Uterus (tissue), 2 donors: ENCODE measurements around the gene KIRREL3.
"Not testable (repeated sequence)": the region's sequence is repeated elsewhere in the genome, so short reads cannot be mapped to it uniquely, and the experiment has no call there.

Source experiments
- POLR2A ChIP-seq, 2 donors: fragments of 450-650 bp; IDR thresholded peaks; one replicate each; pipeline ENCODE4 v1.6.1; 2016; ENCODE audit warnings: antibody characterized with exemption in 2 of 2, mild to moderate bottlenecking in 1 of 2, moderate library complexity in 1 of 2
- TF ChIP-seq, protein P1 (sequence below), 4 experiments: fragments of 200-600 bp in 2 of 4; fragments of 450-650 bp in 2 of 4; sonication (generic) in 2 of 4; IDR thresholded peaks; one replicate each; pipeline ENCODE4 v1.5.1; 2016 to 2019; ENCODE audit warnings: antibody characterized with exemption in 4 of 4, mild to moderate bottlenecking in 2 of 4, moderate library complexity in 1 of 4

DNA sequence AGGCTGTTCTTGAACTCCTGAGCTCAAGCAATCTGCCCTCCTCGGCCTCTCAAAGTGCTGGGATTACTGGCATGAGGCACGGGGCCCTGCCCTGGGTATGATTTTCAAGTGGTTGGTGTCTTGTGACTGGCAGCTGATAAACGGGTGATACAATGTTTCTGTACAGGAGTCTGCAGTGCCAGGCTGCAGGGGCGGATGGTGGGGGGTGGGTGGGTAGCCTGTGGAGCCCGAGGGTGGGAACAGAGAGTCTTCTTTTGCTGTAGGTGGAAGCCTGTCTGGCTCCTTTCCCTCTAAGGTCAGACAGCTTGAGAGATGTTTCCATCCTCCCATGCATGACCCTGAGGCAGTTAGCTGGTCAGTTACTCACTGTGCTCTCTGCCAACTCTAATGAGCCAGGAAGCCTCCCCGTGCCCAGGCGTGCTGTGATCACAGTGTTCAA is 605.9 kb downstream of the KIRREL3 start:
- TF ChIP-seq, protein P1, sequence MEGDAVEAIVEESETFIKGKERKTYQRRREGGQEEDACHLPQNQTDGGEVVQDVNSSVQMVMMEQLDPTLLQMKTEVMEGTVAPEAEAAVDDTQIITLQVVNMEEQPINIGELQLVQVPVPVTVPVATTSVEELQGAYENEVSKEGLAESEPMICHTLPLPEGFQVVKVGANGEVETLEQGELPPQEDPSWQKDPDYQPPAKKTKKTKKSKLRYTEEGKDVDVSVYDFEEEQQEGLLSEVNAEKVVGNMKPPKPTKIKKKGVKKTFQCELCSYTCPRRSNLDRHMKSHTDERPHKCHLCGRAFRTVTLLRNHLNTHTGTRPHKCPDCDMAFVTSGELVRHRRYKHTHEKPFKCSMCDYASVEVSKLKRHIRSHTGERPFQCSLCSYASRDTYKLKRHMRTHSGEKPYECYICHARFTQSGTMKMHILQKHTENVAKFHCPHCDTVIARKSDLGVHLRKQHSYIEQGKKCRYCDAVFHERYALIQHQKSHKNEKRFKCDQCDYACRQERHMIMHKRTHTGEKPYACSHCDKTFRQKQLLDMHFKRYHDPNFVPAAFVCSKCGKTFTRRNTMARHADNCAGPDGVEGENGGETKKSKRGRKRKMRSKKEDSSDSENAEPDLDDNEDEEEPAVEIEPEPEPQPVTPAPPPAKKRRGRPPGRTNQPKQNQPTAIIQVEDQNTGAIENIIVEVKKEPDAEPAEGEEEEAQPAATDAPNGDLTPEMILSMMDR (IDR thresholded peaks at IDR 0.05), result not testable (repeated sequence)
- not testable (repeated sequence) for TF ChIP-seq POLR2A (IDR thresholded peaks at IDR 0.05)
